GM12878 (cell line): ENCODE measurements around the gene TRIM56. TPM values are rescaled to one million over a fixed set of nuclear protein-coding genes. Genes with fewer than 3 reads are reported as not detected.

Experiments
- ATAC-seq: fragments of 200-7000 bp; cut with Tn5 transposase; 3 replicates; pipeline ENCODE4 v1.9.1; 2020; ENCODE audit warnings: mild to moderate bottlenecking, moderate library complexity
- BruUV-seq: library from RNA; stranded (reverse); fragments of 400-500 nt; replicated peaks from 2 replicates; lab custom pipeline; 2021; lab: Mats Ljungman, UMichigan
- CTCF ChIA-PET: fragments of 300-600 bp; sonication (Branson Sonifier 250); formaldehyde crosslinking; extraction: SDS; loops from one replicate; lab custom pipeline; 2021; ENCODE audit warnings: inconsistent platforms; lab: Yijun Ruan, JAX
- POLR2A ChIA-PET: fragments of 350-600 bp; formaldehyde crosslinking; extraction: SDS; loops from one replicate; lab custom pipeline; 2021; ENCODE audit warnings: inconsistent platforms; lab: Charles Lee
- RAD21 ChIA-PET: fragments of 300-600 bp; sonication (Branson Sonifier 250); formaldehyde crosslinking; loops from one replicate; lab custom pipeline; 2023; ENCODE audit warnings: antibody characterized with exemption; ENCODE audit not compliant: unreplicated experiment; lab: Charles Lee
- SMC1A ChIA-PET: fragments of 300-600 bp; sonication (Branson Sonifier 250); formaldehyde crosslinking; loops from one replicate; lab custom pipeline; 2023; ENCODE audit not compliant: unreplicated experiment, uncharacterized antibody; lab: Charles Lee
- DNase-seq: peaks from one replicate; pipeline ENCODE4 v3.0.0-alpha.2; 2011; ENCODE audit warnings: low read depth, low spot score
- FAIRE-seq: peaks from 3 replicates; lab custom pipeline; 2011; peaks lifted over from hg19 to GRCh38; lab: Jason Lieb, UNC
- H2AFZ ChIP-seq: 2 replicates; pipeline ENCODE4 v1.6.0; 2011; ENCODE audit warnings: low read depth, low read length, control low read depth; ENCODE audit not compliant: control insufficient read depth
- H3K27ac ChIP-seq: 2 replicates; pipeline ENCODE4 v1.5.1; 2011; ENCODE audit warnings: control low read depth; ENCODE audit not compliant: control insufficient read depth, insufficient read depth
- H3K27me3 ChIP-seq, 2 experiments: replicated peaks in 1 of 2; 2 replicates each; pipeline versions ENCODE4 v1.6.0 to v1.6.1; 2011; ENCODE audit warnings: low read length in 1 of 2; ENCODE audit not compliant: control insufficient read depth in 2 of 2, insufficient read depth in 2 of 2
- H3K36me3 ChIP-seq, 2 experiments: 2 replicates each; pipeline ENCODE4 v1.5.1; 2011; ENCODE audit warnings: low read length in 1 of 2; ENCODE audit not compliant: control insufficient read depth in 2 of 2, insufficient read depth in 2 of 2
- H3K4me1 ChIP-seq: 2 replicates; pipeline ENCODE4 v1.6.1; 2011; ENCODE audit warnings: mild to moderate bottlenecking, low read length, moderate library complexity, mixed read lengths; ENCODE audit not compliant: control insufficient read depth, insufficient read depth
- H3K4me2 ChIP-seq: 2 replicates; pipeline ENCODE4 v1.6.0; 2011; ENCODE audit warnings: control low read depth; ENCODE audit not compliant: control insufficient read depth, insufficient read depth
- H3K4me3 ChIP-seq: fragments of 200-600 bp; sonication (generic); 2 replicates; pipeline ENCODE4 v1.5.1; 2016
- H3K79me2 ChIP-seq: 2 replicates; pipeline ENCODE4 v1.6.0; 2011; ENCODE audit warnings: low read length; ENCODE audit not compliant: control insufficient read depth, insufficient read depth
- H3K9ac ChIP-seq: 2 replicates; pipeline ENCODE4 v1.8.0; 2011; ENCODE audit warnings: low read length, control low read depth, mixed read lengths; ENCODE audit not compliant: control insufficient read depth, insufficient read depth
- H3K9me3 ChIP-seq: replicated peaks from 3 replicates; pipeline ENCODE4 v1.5.1; 2011; ENCODE audit warnings: mild to moderate bottlenecking, low read length; ENCODE audit not compliant: control insufficient read depth, insufficient read depth
- H4K20me1 ChIP-seq: 2 replicates; pipeline ENCODE4 v1.6.0; 2011; ENCODE audit not compliant: control insufficient read depth, insufficient read depth
- BACH1 ChIP-seq: fragments of 450-650 bp; IDR thresholded peaks from 2 replicates; pipeline ENCODE4 v1.6.1; 2017; ENCODE audit warnings: mild to moderate bottlenecking, borderline replicate concordance
- GABPA ChIP-seq: IDR thresholded peaks from 2 replicates; pipeline ENCODE4 v1.6.1; 2014; ENCODE audit warnings: antibody characterized with exemption, low read depth, mild to moderate bottlenecking, inconsistent platforms
- HCFC1 ChIP-seq: fragments of 150-350 bp; IDR thresholded peaks from 2 replicates; pipeline ENCODE4 v1.6.1; 2014; ENCODE audit warnings: low read length
- HDGF ChIP-seq: fragments of 450-650 bp; IDR thresholded peaks from 2 replicates; pipeline ENCODE4 v1.6.1; 2016; ENCODE audit warnings: antibody characterized with exemption
- MEF2B ChIP-seq: fragments of 450-650 bp; IDR thresholded peaks from 2 replicates; pipeline ENCODE4 v1.6.1; 2018; ENCODE audit warnings: mild to moderate bottlenecking, moderate library complexity; ENCODE audit not compliant: partially characterized antibody, poor library complexity, severe bottlenecking
- PAX8 ChIP-seq: fragments of 450-650 bp; IDR thresholded peaks from 2 replicates; pipeline ENCODE4 v1.6.1; 2017; ENCODE audit warnings: mild to moderate bottlenecking, moderate library complexity
- RAD21 ChIP-seq: IDR thresholded peaks from 2 replicates; pipeline ENCODE4 v1.6.1; 2011; ENCODE audit warnings: mild to moderate bottlenecking, low read depth, low read length, moderate library complexity; ENCODE audit not compliant: insufficient read depth
- RUNX3 ChIP-seq: IDR thresholded peaks from 2 replicates; pipeline ENCODE4 v1.6.1; 2012; ENCODE audit warnings: low read length, inconsistent platforms
- STAT3 ChIP-seq: IDR thresholded peaks from 2 replicates; pipeline ENCODE4 v1.6.1; 2011; ENCODE audit warnings: low read depth, low read length, improper control_type of control experiment
- ZNF274 ChIP-seq: IDR thresholded peaks from one replicate; pipeline ENCODE4 v1.8.0; 2011; ENCODE audit not compliant: insufficient read length, insufficient read depth
- WGBS: methylation state at CpG from one replicate; pipeline ENCODE4 v1.1.6; 2016; ENCODE audit warnings: low lambda C conversion rate; ENCODE audit not compliant: insufficient replicate concordance, insufficient coverage; ENCODE audit errors: missing lambda C conversion rate; 5-methylcytosine and 5-hydroxymethylcytosine counted together
- in situ Hi-C: fragments of 300-500 bp; cut with MboI; formaldehyde crosslinking; loops from 9 replicates; pipeline ENCODE4 v1.14.3; 2018; ENCODE audit warnings: mixed read lengths
- intact Hi-C: fragments of 100-400 bp; cut with micrococcal nuclease; formaldehyde crosslinking; loops from one replicate; pipeline ENCODE4 v1.14.2; 2022; ENCODE audit not compliant: unreplicated experiment
- polyA plus RNA-seq, 11 experiments: library from polyadenylated mRNA; depleted of rRNA in 4 of 11; unstranded in 6 of 11; stranded (reverse) in 5 of 11; fragments of >200 nt; fragmentation: Nextera tagmentation in 4 of 11; fragmentation: Illumina TruSeq in 1 of 11; extraction: Ambion mirVana in 4 of 11; extraction: Trizol in 1 of 11; gene quantifications; 1 replicate in 1 of 11; 2 replicates in 10 of 11; pipeline versions ENCODE4 v1.2.1 to v1.2.3, GENCODE V29; 2011 to 2016; ENCODE audit warnings: inconsistent platforms in 2 of 11, missing spikeins in 2 of 11, low read depth in 1 of 11
- total RNA-seq, 4 experiments: library from RNA; depleted of rRNA in 3 of 4; stranded (reverse); fragments of >200 nt in 3 of 4; fragmentation: Illumina TruSeq in 1 of 4; extraction: Trizol in 1 of 4; gene quantifications; 2 replicates each; pipeline versions ENCODE4 v1.2.1 to v1.2.3, GENCODE V29; 2013 to 2021
- TF ChIP-seq, protein P1 (sequence below): fragments of 450-650 bp; formaldehyde crosslinking; IDR thresholded peaks from 2 replicates; pipeline ENCODE4 v1.4.0; 2022; ENCODE audit warnings: mild to moderate bottlenecking, moderate library complexity
- TF ChIP-seq, protein P2 (sequence below), 3 experiments: IDR thresholded peaks in 2 of 3; conservative IDR thresholded peaks in 1 of 3; 2 replicates each; pipeline ENCODE4 v1.5.1; 2011; ENCODE audit warnings: low read depth in 3 of 3, low read length in 3 of 3, mild to moderate bottlenecking in 3 of 3, control low read depth in 2 of 3, moderate library complexity in 2 of 3, inconsistent platforms in 1 of 3, mixed read lengths in 1 of 3; ENCODE audit not compliant: control insufficient read depth in 2 of 3, insufficient read depth in 1 of 3; ENCODE audit errors: extremely low read depth in 1 of 3

The TRIM56 gene
- total and polyA plus RNA-seq, 10 of the 15 experiments (the other 5 are each of a cell fraction or from before 2014, with no cell fraction given), result 3.2 to 37.5 (median 11.8) TPM

DNA sequence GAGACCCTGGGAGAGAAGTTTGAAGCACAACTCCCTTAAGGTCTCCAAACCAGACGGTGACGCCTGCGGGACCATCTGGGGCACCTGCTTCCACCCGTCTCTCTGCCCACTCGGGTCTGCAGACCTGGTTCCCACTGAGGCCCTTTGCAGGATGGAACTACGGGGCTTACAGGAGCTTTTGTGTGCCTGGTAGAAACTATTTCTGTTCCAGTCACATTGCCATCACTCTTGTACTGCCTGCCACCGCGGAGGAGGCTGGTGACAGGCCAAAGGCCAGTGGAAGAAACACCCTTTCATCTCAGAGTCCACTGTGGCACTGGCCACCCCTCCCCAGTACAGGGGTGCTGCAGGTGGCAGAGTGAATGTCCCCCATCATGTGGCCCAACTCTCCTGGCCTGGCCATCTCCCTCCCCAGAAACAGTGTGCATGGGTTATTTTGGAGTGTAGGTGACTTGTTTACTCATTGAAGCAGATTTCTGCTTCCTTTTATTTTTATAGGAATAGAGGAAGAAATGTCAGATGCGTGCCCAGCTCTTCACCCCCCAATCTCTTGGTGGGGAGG is 52.5 kb downstream of the TRIM56 start:
- no TSS peak for BruUV-seq

More for the DNA sequence above, 52.5 kb downstream of the TRIM56 start:
- Histone ChIP-seq H3K27ac (no peak overlapping the region), H3K4me1 (peaks cover 3% of the 10 kb centered on the region), H3K36me3 (no peaks in the 10 kb centered on the region), H3K4me3 (no peak overlapping the region), H4K20me1 (no peaks in the 10 kb centered on the region), H3K9ac (no peak overlapping the region), H3K9me3 (no peaks in the 10 kb centered on the region), H2AFZ (no peak overlapping the region), H3K27me3 (peaks cover 0 to 2% of the 10 kb centered on the region in 2 experiments; a peak in 1 of 4 replicates), H3K4me2 (no peak overlapping the region), H3K79me2 (no peaks in the 10 kb centered on the region)
- FAIRE-seq (no peak), ATAC-seq (peak; percentile 16), DNase-seq (no peak)
- intact Hi-C loops (loop anchor here (5.0 kb wide), 1 partner anchor 50 kb away; the partner anchor contains the start of gene TRIM56), in situ Hi-C loops (no loop called here)
- ChIA-PET POLR2A (interaction anchor here (0.5 to 1.0 kb wide), 4 partner anchors 14 to 248 kb away, joined by 3 to 10 read pairs (median 5); partner anchors contain the start of gene UFSP1), RAD21 (interaction anchor here (0.7 to 2.4 kb wide), 11 partner anchors 11 to 248 kb away, joined by 3 to 15 read pairs (median 3); partner anchors contain the start of genes SERPINE1, TRIM56, UFSP1 and VGF), CTCF (interaction anchor here (0.5 to 12.4 kb wide), 20 partner anchors 9 to 248 kb away, joined by 3 to 248 read pairs (median 6); partner anchors contain the start of genes PLOD3, SERPINE1, TRIM56 and UFSP1), SMC1A (interaction anchor here (0.6 to 1.6 kb wide), 4 partner anchors 10 to 52 kb away, joined by 3 to 9 read pairs (median 8); partner anchors contain the start of gene TRIM56)
- no peak for TF ChIP-seq RUNX3
- TF ChIP-seq HDGF, result no peak
- no peak for TF ChIP-seq GABPA
- TF ChIP-seq ZNF274, result no peak
- TF ChIP-seq RAD21, result no peak
- no peak for TF ChIP-seq HCFC1
- TF ChIP-seq MEF2B, result no peak
- TF ChIP-seq, protein P1, sequence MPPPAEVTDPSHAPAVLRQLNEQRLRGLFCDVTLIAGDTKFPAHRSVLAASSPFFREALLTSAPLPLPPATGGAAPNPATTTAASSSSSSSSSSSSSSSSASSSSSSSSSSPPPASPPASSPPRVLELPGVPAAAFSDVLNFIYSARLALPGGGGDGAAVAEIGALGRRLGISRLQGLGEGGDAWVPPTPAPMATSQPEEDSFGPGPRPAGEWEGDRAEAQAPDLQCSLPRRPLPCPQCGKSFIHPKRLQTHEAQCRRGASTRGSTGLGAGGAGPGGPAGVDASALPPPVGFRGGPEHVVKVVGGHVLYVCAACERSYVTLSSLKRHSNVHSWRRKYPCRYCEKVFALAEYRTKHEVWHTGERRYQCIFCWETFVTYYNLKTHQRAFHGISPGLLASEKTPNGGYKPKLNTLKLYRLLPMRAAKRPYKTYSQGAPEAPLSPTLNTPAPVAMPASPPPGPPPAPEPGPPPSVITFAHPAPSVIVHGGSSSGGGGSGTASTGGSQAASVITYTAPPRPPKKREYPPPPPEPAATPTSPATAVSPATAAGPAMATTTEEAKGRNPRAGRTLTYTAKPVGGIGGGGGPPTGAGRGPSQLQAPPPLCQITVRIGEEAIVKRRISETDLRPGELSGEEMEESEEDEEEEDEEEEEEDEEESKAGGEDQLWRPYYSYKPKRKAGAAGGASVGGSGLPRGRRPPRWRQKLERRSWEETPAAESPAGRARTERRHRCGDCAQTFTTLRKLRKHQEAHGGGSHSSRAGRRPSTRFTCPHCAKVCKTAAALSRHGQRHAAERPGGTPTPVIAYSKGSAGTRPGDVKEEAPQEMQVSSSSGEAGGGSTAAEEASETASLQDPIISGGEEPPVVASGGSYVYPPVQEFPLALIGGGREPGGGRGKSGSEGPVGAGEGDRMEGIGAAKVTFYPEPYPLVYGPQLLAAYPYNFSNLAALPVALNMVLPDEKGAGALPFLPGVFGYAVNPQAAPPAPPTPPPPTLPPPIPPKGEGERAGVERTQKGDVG, result no peak
- no peak for TF ChIP-seq PAX8
- no peak for TF ChIP-seq BACH1
- TF ChIP-seq STAT3, result no peak
- TF ChIP-seq, protein P2, sequence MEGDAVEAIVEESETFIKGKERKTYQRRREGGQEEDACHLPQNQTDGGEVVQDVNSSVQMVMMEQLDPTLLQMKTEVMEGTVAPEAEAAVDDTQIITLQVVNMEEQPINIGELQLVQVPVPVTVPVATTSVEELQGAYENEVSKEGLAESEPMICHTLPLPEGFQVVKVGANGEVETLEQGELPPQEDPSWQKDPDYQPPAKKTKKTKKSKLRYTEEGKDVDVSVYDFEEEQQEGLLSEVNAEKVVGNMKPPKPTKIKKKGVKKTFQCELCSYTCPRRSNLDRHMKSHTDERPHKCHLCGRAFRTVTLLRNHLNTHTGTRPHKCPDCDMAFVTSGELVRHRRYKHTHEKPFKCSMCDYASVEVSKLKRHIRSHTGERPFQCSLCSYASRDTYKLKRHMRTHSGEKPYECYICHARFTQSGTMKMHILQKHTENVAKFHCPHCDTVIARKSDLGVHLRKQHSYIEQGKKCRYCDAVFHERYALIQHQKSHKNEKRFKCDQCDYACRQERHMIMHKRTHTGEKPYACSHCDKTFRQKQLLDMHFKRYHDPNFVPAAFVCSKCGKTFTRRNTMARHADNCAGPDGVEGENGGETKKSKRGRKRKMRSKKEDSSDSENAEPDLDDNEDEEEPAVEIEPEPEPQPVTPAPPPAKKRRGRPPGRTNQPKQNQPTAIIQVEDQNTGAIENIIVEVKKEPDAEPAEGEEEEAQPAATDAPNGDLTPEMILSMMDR (IDR thresholded peaks at IDR 0.05 in 2 of 3, conservative IDR thresholded peaks at IDR 0.05 in 1 of 3; ENCODE audit: control insufficient read depth in 2 of 3, extremely low read depth in 1 of 3, insufficient read depth in 1 of 3, low read depth in 3 of 3, low read length in 3 of 3), result no peak
- 57% methylated on average over 9 of the region's 9 CpGs for WGBS
